G401.6 (cell line): ENCODE measurements around the gene PPP1R14C.

Experiments used
- FAIRE-seq: peaks from 2 replicates; lab custom pipeline; 2012; peaks lifted over from hg19 to GRCh38; lab: Jason Lieb, UNC

PPP1R14C gene

DNA sequence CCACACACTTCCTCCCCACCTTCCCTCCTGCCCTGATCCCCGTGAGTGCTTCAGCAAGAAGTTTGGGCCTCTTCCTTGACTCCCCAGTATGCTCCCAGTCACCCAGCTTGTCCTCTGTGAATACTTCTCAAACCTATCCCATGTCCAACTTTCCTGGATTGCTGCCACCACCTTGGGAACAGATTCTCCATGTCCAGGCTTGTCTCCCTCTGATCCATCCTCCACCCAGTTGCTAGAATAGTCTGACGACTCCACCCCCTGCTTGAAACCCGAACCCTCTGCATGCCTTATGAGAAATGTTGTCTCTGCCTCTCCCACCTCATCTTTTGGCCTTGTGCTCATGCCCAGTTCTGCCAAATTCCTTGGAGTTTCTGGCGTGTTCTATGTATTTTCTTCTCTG, 108.0 kb downstream of the PPP1R14C start:
- no peak for FAIRE-seq

- no peak for FAIRE-seq
These were observed 108.8 kb downstream of the PPP1R14C start for GRCh38 chr6:150251566-150252186.

GRCh38 chr6:150252714-150253444, 110.0 kb downstream of the PPP1R14C start:
- FAIRE-seq, result no peak

DNA sequence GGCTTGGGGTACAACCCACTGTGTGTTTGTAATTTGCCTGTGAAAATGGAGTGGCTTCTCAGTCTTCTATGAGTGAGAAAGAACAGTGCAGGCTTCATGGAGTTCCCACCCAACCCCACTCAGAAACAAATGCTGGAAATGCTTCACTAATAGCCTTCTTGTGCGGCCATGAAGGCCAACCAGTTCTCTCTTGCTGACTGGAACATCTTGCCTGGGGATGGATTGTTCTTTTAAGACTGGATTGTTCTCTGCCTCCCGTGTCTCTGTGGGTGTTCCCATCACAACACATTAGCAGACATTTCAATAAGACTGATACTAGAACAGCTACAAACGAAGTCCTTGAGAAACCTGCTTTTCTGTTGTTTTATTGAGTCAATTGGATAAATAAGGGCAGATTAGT, 110.6 kb downstream of the PPP1R14C start:
- FAIRE-seq, result no peak

GRCh38 chr6:150254770-150255169, 111.9 kb downstream of the PPP1R14C start:
- FAIRE-seq, result no peak

DNA sequence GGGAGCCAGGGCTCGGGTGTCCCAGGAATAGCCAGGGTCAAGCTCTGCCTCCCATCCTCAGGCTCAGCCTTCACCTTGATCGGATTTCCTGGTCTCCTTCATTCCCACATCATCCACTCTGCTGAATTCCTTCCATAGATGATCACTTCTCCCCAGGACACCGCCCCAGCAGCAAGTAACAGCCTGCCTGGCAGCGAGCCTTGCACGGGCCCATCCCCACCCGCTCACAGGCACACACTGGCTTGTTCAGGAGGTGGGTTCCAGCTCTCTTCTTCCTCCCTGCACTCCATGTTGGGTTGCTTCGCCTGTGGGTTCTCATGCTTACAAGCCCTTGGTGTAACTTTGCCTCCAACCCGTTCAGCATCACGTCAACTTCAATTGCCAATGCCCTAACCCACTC, 113.0 kb downstream of the PPP1R14C start:
- no peak for FAIRE-seq

- no peak for FAIRE-seq
These were observed 113.9 kb downstream of the PPP1R14C start for GRCh38 chr6:150256618-150257272.

DNA sequence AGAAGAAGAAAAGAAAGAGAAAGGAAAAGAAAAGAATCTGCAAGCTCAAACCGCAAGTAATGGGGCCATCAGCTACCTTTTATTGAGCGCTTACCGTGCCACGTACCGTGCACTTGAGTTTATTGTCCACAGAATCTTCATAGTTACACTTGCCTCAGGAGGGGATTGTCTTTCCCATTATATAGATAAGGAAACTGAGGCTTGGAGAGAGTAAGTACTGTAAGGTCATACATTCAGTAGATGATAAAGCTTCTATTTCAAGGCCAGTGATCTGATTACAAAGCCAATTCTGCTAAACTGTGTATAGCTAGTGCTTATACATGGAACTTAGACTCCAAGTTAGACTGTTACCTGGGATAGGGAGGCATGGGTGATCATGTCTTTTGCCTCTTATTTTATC, 115.5 kb downstream of the PPP1R14C start:
- no peak for FAIRE-seq

DNA sequence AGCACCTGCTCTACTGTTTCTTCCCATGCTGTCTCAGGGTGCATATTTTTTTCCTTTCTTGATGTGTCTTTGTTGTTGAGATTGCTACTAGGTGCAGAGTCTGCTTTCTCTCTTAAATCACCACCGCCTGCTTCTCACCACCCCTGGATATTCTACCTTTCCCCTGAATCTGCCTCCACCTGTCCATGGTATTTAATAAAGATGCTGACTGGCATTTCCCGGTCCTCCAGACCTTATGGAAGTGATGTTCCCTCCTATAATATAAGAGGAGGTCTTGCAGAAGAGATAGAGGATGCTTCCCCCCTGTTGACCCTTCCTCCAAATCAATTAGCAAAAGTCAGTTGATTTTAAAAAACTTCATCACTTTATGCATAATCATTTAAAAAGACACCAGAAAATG, 118.1 kb downstream of the PPP1R14C start:
- FAIRE-seq, result no peak

GRCh38 chr6:150261997-150262697, 119.3 kb downstream of the PPP1R14C start:
- no peak for FAIRE-seq

- no peak for FAIRE-seq
These were observed 121.0 kb downstream of the PPP1R14C start for GRCh38 chr6:150263765-150264404.

GRCh38 chr6:150266309-150266708, 123.5 kb downstream of the PPP1R14C start:
- FAIRE-seq, result no peak

GRCh38 chr6:150266963-150267685, 124.3 kb downstream of the PPP1R14C start:
- no peak for FAIRE-seq

DNA sequence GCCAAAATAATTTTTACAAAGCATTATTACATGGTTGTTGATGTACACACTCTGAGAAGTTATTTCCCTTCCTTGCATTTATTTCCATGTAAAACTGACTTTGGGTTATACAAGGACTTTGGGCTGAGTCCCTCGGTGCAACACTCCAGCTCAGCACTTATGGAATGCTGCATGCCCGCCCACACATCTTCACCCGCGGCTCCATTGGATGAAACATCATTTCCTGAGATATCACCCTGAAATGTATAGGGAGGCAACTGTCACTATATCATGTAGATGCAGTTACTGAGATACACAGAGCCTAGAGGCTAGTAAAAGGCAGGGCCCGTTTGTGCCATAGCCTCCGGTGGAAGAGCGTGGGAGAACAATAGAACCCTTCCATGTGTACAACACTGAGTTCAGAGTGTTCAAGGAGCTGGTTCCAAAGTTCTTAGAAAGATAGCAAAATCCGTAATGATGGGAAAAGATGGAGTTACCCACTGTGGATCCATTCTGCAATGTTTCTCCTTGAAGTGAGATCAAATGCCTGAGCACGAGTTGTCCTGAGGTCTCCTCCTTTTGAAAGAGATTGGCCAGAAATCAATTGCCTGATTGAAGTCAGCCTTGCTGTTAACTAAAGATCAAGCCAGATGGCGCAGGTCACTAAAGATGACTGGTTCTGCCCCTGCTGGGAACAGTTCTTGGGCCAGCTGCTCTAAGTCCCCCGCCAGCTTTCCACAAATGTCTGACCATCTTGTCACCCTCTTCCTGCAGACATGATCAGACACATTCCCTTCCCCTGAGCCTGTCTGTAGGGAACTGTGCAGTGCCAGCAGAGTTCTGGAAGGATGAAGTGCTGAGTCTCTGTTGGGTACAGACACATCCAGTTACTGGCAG, 125.1 kb downstream of the PPP1R14C start:
- FAIRE-seq, result no peak

- no peak for FAIRE-seq
These were observed 126.4 kb downstream of the PPP1R14C start for GRCh38 chr6:150269130-150269856.

GRCh38 chr6:150269857-150270223, 127.0 kb downstream of the PPP1R14C start:
- FAIRE-seq, result no peak

DNA sequence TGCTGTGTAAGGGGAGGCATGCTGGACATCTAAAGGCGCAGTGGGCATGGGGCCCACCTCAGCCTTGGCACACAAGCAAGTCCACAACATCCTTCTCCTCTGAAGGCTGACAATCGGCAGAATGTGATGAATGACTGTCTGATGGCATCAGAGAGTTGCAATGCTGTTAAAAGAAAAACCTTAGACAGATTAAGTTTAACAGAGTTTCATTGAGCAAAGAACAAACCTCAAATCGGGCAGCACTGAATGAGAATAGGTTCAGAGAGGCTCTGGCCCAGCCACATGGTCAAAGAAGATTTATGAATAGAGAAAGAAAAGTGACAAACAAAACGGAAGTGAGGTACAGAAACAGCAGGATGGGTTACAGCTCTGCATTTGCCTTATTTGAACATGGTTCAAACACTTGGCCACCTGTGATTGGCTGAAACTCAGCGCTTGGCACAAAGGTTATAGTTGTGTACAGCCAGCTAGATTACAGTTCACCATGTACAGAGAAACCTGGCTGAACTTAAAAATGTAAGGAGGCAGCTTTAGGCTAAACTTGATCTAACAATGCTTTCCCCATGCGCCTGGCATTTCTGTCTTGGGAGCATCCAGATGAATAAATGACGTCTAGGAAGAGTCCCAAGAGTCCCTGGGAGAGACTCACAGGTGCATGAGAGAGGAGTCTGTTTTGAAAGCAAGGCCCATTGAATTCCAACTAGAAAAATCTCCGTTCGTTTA, 127.6 kb downstream of the PPP1R14C start:
- FAIRE-seq, result no peak

- no peak for FAIRE-seq
These were observed 128.3 kb downstream of the PPP1R14C start for GRCh38 chr6:150271172-150271500.

- FAIRE-seq, result no peak
These were observed 128.8 kb downstream of the PPP1R14C start for GRCh38 chr6:150271501-150272263.
